ENCODE results near the gene AP1M2.
A peak's percentile ranks its signal among the peaks of the same experiment; 100 is the strongest.

Gene AP1M2

DNA sequence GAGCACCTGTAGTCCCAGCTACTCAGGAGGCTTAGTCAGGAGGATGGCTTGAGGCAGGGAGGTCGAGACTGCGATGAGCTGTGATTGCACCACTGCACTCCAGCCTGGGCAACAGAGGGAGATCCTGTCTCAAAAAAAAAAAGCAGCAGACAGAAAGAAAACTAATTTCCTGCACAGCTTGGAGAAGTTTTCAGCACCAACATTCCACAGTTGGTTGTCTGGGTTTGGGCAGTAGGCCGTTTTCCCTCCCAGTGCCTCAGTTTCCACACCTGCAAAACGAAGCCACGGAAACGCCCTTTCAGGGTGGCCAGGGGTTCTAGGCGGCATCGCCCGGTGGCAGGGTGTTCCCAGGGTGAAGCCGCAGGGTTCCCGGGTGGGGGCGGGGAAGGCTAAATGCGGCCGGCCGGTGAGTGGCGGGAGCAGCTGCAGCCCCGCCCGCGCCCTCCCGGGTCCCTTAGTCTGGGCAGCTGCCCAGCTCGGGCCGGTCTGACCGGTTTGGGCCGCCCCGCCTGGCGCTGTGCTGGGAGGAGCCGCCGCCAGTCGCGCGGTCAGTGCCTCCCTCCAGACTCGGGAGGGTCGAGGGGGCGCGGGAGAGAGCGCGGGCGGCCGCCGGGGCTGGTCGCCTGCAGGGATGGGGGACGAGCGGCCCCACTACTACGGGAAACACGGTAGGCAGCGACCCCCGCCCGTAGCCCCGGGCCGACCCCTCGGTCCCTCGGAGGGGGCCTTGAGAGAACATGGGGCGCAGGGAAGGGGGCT lies 38.1 kb upstream of the AP1M2 start, which contains the start of gene SLC44A2:
Gene SLC44A2 (plus strand): TSS at position 551 of the 759 bp plus-strand sequence. CDS start 81 bp downstream, at position 632.
- Histone ChIP-seq H3K36me3 (ENCODE audit: control insufficient read depth in 2 of 2, insufficient read depth in 1 of 2, low read length in 2 of 2) (peaks cover 0 to 21% of the 10 kb centered on the region in 2 experiments; a peak in 2 of 3 replicates), H3K27ac (ENCODE audit: extremely low read depth, low read depth, low read length) (peak within 1 kb of the TSS; percentile 24; the same call in 1 of the 2 replicates), H3K4me1 (ENCODE audit: control insufficient read depth, insufficient read depth, low read length) (no peaks in the 10 kb centered on the region; the same call in 1 of the 2 replicates), H3K4me3 (ENCODE audit: low read depth, low read length) (peak within 1 kb of the TSS; percentile 73), H3K9me3 (ENCODE audit: control insufficient read depth, insufficient read depth, low read depth, low read length) (no peaks in the 10 kb centered on the region)
- CTCF ChIA-PET, result interaction anchor here (0.8 to 1.7 kb wide), 2 partner anchors 44 to 84 kb away, joined by 3 read pairs; no protein-coding TSS in a partner anchor
- POLR2A ChIA-PET, result interaction anchor here (0.5 to 1.0 kb wide), 4 partner anchors 17 to 59 kb away, joined by 3 to 7 read pairs (median 5); partner anchors contain the start of gene KRI1
- TF ChIP-seq ZSCAN30 (tag by site-specific recombination; IDR thresholded peaks at IDR 0.05), result peak; percentile 49
- TF ChIP-seq ZBTB10 (tag by site-specific recombination; IDR thresholded peaks at IDR 0.05), result no peak
- no peak for TF ChIP-seq ZBTB11 (tag by site-specific recombination; conservative IDR thresholded peaks at IDR 0.05; ENCODE audit: low read depth)
- TF ChIP-seq SCRT1 (tag by site-specific recombination; IDR thresholded peaks at IDR 0.05; ENCODE audit: borderline replicate concordance), result peak; percentile 73
- 0 out of 2 replicates have a peak, but pooled peaks have one; percentile 17 for TF ChIP-seq ZNF324 (tag by site-specific recombination; IDR thresholded peaks at IDR 0.05)
- TF ChIP-seq ZNF560 (tag by site-specific recombination; IDR thresholded peaks at IDR 0.05; ENCODE audit: borderline replicate concordance), result no peak
- TF ChIP-seq ZNF341 (tag by site-specific recombination; IDR thresholded peaks at IDR 0.05; ENCODE audit: low read depth), result 0 out of 2 replicates have a peak, but pooled peaks have one; percentile 10
- TF ChIP-seq ZFP37 (tag by site-specific recombination; IDR thresholded peaks at IDR 0.05), result 0 out of 2 replicates have a peak, but pooled peaks have one; percentile 34
- no peak for TF ChIP-seq ZNF645 (tag by site-specific recombination; IDR thresholded peaks at IDR 0.05)
- TF ChIP-seq, protein P1, sequence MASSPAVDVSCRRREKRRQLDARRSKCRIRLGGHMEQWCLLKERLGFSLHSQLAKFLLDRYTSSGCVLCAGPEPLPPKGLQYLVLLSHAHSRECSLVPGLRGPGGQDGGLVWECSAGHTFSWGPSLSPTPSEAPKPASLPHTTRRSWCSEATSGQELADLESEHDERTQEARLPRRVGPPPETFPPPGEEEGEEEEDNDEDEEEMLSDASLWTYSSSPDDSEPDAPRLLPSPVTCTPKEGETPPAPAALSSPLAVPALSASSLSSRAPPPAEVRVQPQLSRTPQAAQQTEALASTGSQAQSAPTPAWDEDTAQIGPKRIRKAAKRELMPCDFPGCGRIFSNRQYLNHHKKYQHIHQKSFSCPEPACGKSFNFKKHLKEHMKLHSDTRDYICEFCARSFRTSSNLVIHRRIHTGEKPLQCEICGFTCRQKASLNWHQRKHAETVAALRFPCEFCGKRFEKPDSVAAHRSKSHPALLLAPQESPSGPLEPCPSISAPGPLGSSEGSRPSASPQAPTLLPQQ (tag by site-specific recombination; IDR thresholded peaks at IDR 0.05), result peak; percentile 64
- TF ChIP-seq, protein P2, sequence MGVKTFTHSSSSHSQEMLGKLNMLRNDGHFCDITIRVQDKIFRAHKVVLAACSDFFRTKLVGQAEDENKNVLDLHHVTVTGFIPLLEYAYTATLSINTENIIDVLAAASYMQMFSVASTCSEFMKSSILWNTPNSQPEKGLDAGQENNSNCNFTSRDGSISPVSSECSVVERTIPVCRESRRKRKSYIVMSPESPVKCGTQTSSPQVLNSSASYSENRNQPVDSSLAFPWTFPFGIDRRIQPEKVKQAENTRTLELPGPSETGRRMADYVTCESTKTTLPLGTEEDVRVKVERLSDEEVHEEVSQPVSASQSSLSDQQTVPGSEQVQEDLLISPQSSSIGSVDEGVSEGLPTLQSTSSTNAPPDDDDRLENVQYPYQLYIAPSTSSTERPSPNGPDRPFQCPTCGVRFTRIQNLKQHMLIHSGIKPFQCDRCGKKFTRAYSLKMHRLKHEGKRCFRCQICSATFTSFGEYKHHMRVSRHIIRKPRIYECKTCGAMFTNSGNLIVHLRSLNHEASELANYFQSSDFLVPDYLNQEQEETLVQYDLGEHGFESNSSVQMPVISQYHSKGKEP (tag by site-specific recombination; IDR thresholded peaks at IDR 0.05), result 0 out of 2 replicates have a peak, but pooled peaks have one; percentile 37
- TF ChIP-seq ZFHX2 (tag by site-specific recombination; conservative IDR thresholded peaks at IDR 0.05), result peak; percentile 58
- TF ChIP-seq HOXC10 (CRISPR knock-in tag; IDR thresholded peaks at IDR 0.05), result no peak
- TF ChIP-seq ZNF785 (tag by site-specific recombination; IDR thresholded peaks at IDR 0.05), result 0 out of 2 replicates have a peak, but pooled peaks have one; percentile 22
- TF ChIP-seq EGR2 (tag by site-specific recombination; IDR thresholded peaks at IDR 0.05; ENCODE audit: low read depth), result peak; percentile 50; the same call in 1 of the 2 replicates
- TF ChIP-seq, protein P3, sequence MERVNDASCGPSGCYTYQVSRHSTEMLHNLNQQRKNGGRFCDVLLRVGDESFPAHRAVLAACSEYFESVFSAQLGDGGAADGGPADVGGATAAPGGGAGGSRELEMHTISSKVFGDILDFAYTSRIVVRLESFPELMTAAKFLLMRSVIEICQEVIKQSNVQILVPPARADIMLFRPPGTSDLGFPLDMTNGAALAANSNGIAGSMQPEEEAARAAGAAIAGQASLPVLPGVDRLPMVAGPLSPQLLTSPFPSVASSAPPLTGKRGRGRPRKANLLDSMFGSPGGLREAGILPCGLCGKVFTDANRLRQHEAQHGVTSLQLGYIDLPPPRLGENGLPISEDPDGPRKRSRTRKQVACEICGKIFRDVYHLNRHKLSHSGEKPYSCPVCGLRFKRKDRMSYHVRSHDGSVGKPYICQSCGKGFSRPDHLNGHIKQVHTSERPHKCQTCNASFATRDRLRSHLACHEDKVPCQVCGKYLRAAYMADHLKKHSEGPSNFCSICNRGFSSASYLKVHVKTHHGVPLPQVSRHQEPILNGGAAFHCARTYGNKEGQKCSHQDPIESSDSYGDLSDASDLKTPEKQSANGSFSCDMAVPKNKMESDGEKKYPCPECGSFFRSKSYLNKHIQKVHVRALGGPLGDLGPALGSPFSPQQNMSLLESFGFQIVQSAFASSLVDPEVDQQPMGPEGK (tag by site-specific recombination; IDR thresholded peaks at IDR 0.05), result peak; percentile 82; the same call in 1 of the 2 replicates
- TF ChIP-seq SP2 (tag by site-specific recombination; IDR thresholded peaks at IDR 0.05), result peak; percentile 60
- peak; percentile 52; the same call in 1 of the 2 replicates for TF ChIP-seq GLIS2 (tag by site-specific recombination; IDR thresholded peaks at IDR 0.05)
- no peak for TF ChIP-seq ZNF707 (tag by site-specific recombination; IDR thresholded peaks at IDR 0.05)
- no peak for TF ChIP-seq MEIS1 (CRISPR knock-in tag; IDR thresholded peaks at IDR 0.05; ENCODE audit: borderline replicate concordance)
- 0 out of 2 replicates have a peak, but pooled peaks have one; percentile 34 for TF ChIP-seq OSR2 (tag by site-specific recombination; IDR thresholded peaks at IDR 0.05)
- TF ChIP-seq ZBTB48 (tag by site-specific recombination; IDR thresholded peaks at IDR 0.05), result peak; percentile 76
